DOHH2 (cell line): ENCODE measurements around the gene KCNK1.

ENCODE experiments used
- EZH2phosphoT487 ChIP-seq: fragments of 200-600 bp; sonication (generic); IDR thresholded peaks from 2 replicates; pipeline ENCODE4 v1.6.1; 2017; ENCODE audit warnings: borderline replicate concordance, mild to moderate bottlenecking, antibody characterized with exemption, low read length, moderate library complexity, mixed read lengths
- TF ChIP-seq, protein P1 (sequence below): fragments of 200-600 bp; sonication (generic); IDR thresholded peaks from one replicate; pipeline ENCODE4 v1.5.1; 2014; ENCODE audit warnings: antibody characterized with exemption, mild to moderate bottlenecking, low read depth, low read length; ENCODE audit not compliant: poor library complexity, severe bottlenecking

DNA sequence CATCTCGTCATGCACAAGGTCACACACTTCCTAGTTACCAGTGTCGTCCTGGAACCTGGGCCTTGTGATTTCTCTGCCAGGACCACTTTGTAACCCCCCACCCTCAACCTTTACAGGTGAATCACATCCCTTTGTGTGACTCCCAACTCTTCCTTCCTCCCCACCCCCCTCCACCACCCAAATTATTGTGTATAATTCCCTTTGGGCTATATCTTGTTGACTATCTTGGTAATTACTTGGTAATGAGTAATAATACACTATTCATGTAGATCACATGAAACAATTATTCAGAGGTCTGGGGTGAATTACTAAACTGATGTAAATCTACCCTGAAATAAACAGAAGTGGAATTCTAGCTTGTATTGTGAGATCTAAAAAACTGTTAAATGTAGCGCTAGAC lies 1.7 kb downstream of the KCNK1 start:
- TF ChIP-seq, protein P1, sequence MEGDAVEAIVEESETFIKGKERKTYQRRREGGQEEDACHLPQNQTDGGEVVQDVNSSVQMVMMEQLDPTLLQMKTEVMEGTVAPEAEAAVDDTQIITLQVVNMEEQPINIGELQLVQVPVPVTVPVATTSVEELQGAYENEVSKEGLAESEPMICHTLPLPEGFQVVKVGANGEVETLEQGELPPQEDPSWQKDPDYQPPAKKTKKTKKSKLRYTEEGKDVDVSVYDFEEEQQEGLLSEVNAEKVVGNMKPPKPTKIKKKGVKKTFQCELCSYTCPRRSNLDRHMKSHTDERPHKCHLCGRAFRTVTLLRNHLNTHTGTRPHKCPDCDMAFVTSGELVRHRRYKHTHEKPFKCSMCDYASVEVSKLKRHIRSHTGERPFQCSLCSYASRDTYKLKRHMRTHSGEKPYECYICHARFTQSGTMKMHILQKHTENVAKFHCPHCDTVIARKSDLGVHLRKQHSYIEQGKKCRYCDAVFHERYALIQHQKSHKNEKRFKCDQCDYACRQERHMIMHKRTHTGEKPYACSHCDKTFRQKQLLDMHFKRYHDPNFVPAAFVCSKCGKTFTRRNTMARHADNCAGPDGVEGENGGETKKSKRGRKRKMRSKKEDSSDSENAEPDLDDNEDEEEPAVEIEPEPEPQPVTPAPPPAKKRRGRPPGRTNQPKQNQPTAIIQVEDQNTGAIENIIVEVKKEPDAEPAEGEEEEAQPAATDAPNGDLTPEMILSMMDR = no peak
- no peak for TF ChIP-seq EZH2phosphoT487
